ENCODE results near the gene TSNAXIP1.

The TSNAXIP1 gene

GRCh38 chr16:67871256-67871655, 64.6 kb downstream of the TSNAXIP1 start:
- Histone ChIP-seq H3F3A (ENCODE audit: insufficient read depth, low read length) (peaks cover 21% of the 10 kb centered on the region), H3K9me3 (replicated peaks; ENCODE audit: insufficient read depth, low read length) (no peaks in the 10 kb centered on the region), H3K4me1 (ENCODE audit: low read length) (peaks cover 23% of the 10 kb centered on the region), H3K36me3 (replicated peaks; ENCODE audit: insufficient read depth, low read length) (no peaks in the 10 kb centered on the region), H3K27me3 (replicated peaks; ENCODE audit: insufficient read depth, low read length) (no peaks in the 10 kb centered on the region), H4K20me1 (ENCODE audit: insufficient read depth, low read length) (no peaks in the 10 kb centered on the region), H3K4me2 (ENCODE audit: low read depth, low read length) (no peak overlapping the region), H3K4me3 (ENCODE audit: low read length) (no peak overlapping the region), H3K27ac (ENCODE audit: low read length) (no peak overlapping the region), H3K9ac (ENCODE audit: low read length) (no peak overlapping the region), H3K9me2 (replicated peaks; ENCODE audit: insufficient read depth, low read length) (no peaks in the 10 kb centered on the region), H2AFZ (ENCODE audit: low read length) (no peak overlapping the region), H3K79me2 (ENCODE audit: low read length) (peaks cover 38% of the 10 kb centered on the region)
- no peak for TF ChIP-seq EZH2phosphoT487 (IDR thresholded peaks at IDR 0.05; ENCODE audit: low read length)
- TF ChIP-seq CTCF (IDR thresholded peaks at IDR 0.05; ENCODE audit: low read length): no peak
- no peak for TF ChIP-seq EZH2 (optimal IDR thresholded peaks at IDR 0.05; ENCODE audit: low read depth, low read length)
- no peak for DNase-seq

DNA sequence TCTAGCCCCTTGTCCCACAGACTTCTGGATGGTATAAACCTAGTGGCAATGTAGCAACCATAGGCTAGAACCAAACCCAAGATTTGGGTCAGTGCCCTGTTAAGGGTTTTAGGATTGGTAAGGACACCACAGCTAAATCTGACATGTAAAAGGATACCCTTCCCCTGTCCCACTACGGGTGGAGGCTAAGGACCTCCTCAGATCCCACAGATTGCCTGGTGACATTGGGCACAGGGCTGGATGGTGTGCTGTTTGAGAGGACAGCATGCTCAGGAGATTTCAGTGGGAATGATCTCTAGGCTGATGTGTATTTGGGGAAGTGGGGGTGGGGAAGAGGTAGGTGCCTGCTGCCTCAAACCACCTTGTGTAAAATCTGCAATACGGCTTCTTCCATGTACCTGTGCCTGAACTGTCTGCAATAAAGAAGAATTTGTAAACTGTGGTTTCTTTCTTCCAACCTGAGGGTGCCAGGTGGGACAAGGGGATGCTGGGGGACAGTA, 65.5 kb downstream of the TSNAXIP1 start:
- Histone ChIP-seq H3K4me3 (ENCODE audit: low read length) (peak overlapping the region; percentile 99), H3K9me3 (replicated peaks; ENCODE audit: insufficient read depth, low read length) (no peaks in the 10 kb centered on the region), H3K27me3 (replicated peaks; ENCODE audit: insufficient read depth, low read length) (no peaks in the 10 kb centered on the region), H4K20me1 (ENCODE audit: insufficient read depth, low read length) (no peaks in the 10 kb centered on the region), H3K4me2 (ENCODE audit: low read depth, low read length) (peak overlapping the region; percentile 94; the same call in 1 of the 2 replicates), H2AFZ (ENCODE audit: low read length) (peak overlapping the region; percentile 91), H3K9me2 (replicated peaks; ENCODE audit: insufficient read depth, low read length) (no peaks in the 10 kb centered on the region), H3K9ac (ENCODE audit: low read length) (peak overlapping the region; percentile 93; the same call in 1 of the 2 replicates), H3K4me1 (ENCODE audit: low read length) (peaks cover 23% of the 10 kb centered on the region), H3K36me3 (replicated peaks; ENCODE audit: insufficient read depth, low read length) (no peaks in the 10 kb centered on the region), H3F3A (ENCODE audit: insufficient read depth, low read length) (peaks cover 21% of the 10 kb centered on the region), H3K79me2 (ENCODE audit: low read length) (peaks cover 47% of the 10 kb centered on the region), H3K27ac (ENCODE audit: low read length) (peak overlapping the region; percentile 39; the same call in 1 of the 2 replicates)
- TF ChIP-seq EZH2phosphoT487 (IDR thresholded peaks at IDR 0.05; ENCODE audit: low read length): no peak
- no peak for TF ChIP-seq CTCF (IDR thresholded peaks at IDR 0.05; ENCODE audit: low read length)
- no peak for TF ChIP-seq EZH2 (optimal IDR thresholded peaks at IDR 0.05; ENCODE audit: low read depth, low read length)
- DNase-seq: no peak

GRCh38 chr16:67872631-67873434, 66.1 kb downstream of the TSNAXIP1 start, which contains the start of gene EDC4:
TSS of gene EDC4 (plus strand) at chr16:67873052. CDS start at chr16:67873262, 210 bp downstream.
- H3F3A ChIP-seq (ENCODE audit: insufficient read depth, low read length): peaks cover 21% of the 10 kb centered on the region
- H3K36me3 ChIP-seq (replicated peaks; ENCODE audit: insufficient read depth, low read length): no peaks in the 10 kb centered on the region
- peak within 1 kb of the TSS; percentile 99 for H3K4me3 ChIP-seq (ENCODE audit: low read length)
- TF ChIP-seq CTCF (IDR thresholded peaks at IDR 0.05; ENCODE audit: low read length): no peak
- no peak for TF ChIP-seq EZH2 (optimal IDR thresholded peaks at IDR 0.05; ENCODE audit: low read depth, low read length)
- no peak for TF ChIP-seq EZH2phosphoT487 (IDR thresholded peaks at IDR 0.05; ENCODE audit: low read length)
- H3K9me3 ChIP-seq (replicated peaks; ENCODE audit: insufficient read depth, low read length): no peaks in the 10 kb centered on the region
- peaks cover 23% of the 10 kb centered on the region for H3K4me1 ChIP-seq (ENCODE audit: low read length)
- peak within 1 kb of the TSS; percentile 91 for H2AFZ ChIP-seq (ENCODE audit: low read length)
- H4K20me1 ChIP-seq (ENCODE audit: insufficient read depth, low read length): no peaks in the 10 kb centered on the region
- H3K9me2 ChIP-seq (replicated peaks; ENCODE audit: insufficient read depth, low read length): no peaks in the 10 kb centered on the region
- H3K27ac ChIP-seq (ENCODE audit: low read length): peak within 1 kb of the TSS; percentile 39; the same call in 1 of the 2 replicates
- peaks cover 44% of the 10 kb centered on the region for H3K79me2 ChIP-seq (ENCODE audit: low read length)
- DNase-seq: peak; percentile 84
- H3K27me3 ChIP-seq (replicated peaks; ENCODE audit: insufficient read depth, low read length): no peaks in the 10 kb centered on the region
- H3K9ac ChIP-seq (ENCODE audit: low read length): peak within 1 kb of the TSS; percentile 93
- H3K4me2 ChIP-seq (ENCODE audit: low read depth, low read length): peak within 1 kb of the TSS; percentile 94
